KMS-11 (cell line): ENCODE measurements around the gene CHIT1.
A peak's percentile ranks its signal among the peaks of the same experiment; 100 is the strongest.

Experiments used
- H2AFZ ChIP-seq: fragments of 200-600 bp; sonication (generic); 2 replicates; pipeline ENCODE4 v1.6.1; 2016; ENCODE audit warnings: antibody characterized with exemption, mixed run types, low read depth
- H3K27ac ChIP-seq: fragments of 200-600 bp; sonication (generic); 2 replicates; pipeline ENCODE4 v1.6.1; 2016; ENCODE audit warnings: mild to moderate bottlenecking, mixed run types
- H3K27me3 ChIP-seq: fragments of 200-600 bp; sonication (generic); 2 replicates; pipeline ENCODE4 v1.6.1; 2017; ENCODE audit warnings: mild to moderate bottlenecking, low read depth, mixed run types, moderate library complexity; ENCODE audit not compliant: insufficient read depth
- H3K36me3 ChIP-seq: fragments of 200-600 bp; sonication (generic); 2 replicates; pipeline ENCODE4 v1.6.1; 2017; ENCODE audit warnings: mild to moderate bottlenecking, mixed run types; ENCODE audit not compliant: insufficient read depth
- H3K4me1 ChIP-seq: fragments of 200-600 bp; sonication (generic); 2 replicates; pipeline ENCODE4 v1.6.1; 2016; ENCODE audit warnings: mild to moderate bottlenecking, low read depth, mixed run types; ENCODE audit not compliant: poor library complexity, severe bottlenecking
- H3K4me2 ChIP-seq: fragments of 200-600 bp; sonication (generic); 2 replicates; pipeline ENCODE4 v1.7.0; 2016; ENCODE audit warnings: mild to moderate bottlenecking, mixed run types
- H3K4me3 ChIP-seq: fragments of 200-600 bp; sonication (generic); IDR thresholded peaks from 2 replicates; pipeline ENCODE4 v1.6.1; 2017; ENCODE audit warnings: low read depth, low read length, mixed read lengths; ENCODE audit not compliant: insufficient read depth
- H3K79me2 ChIP-seq: fragments of 200-600 bp; sonication (generic); 2 replicates; pipeline ENCODE4 v1.6.1; 2016; ENCODE audit warnings: low read depth, mixed run types; ENCODE audit not compliant: insufficient read depth
- H3K9ac ChIP-seq: fragments of 200-600 bp; sonication (generic); 2 replicates; pipeline ENCODE4 v1.6.1; 2016; ENCODE audit warnings: mild to moderate bottlenecking, mixed run types
- H4K20me1 ChIP-seq: fragments of 200-600 bp; sonication (generic); 2 replicates; pipeline ENCODE4 v1.6.1; 2016; ENCODE audit warnings: mild to moderate bottlenecking, mixed run types; ENCODE audit not compliant: insufficient read depth
- CTCF ChIP-seq: fragments of 200-600 bp; sonication (generic); conservative IDR thresholded peaks from 2 replicates; pipeline ENCODE4 v1.6.1; 2017; ENCODE audit warnings: low read depth, mild to moderate bottlenecking, antibody characterized with exemption, low read length, moderate library complexity, mixed read lengths

CHIT1 gene

DNA sequence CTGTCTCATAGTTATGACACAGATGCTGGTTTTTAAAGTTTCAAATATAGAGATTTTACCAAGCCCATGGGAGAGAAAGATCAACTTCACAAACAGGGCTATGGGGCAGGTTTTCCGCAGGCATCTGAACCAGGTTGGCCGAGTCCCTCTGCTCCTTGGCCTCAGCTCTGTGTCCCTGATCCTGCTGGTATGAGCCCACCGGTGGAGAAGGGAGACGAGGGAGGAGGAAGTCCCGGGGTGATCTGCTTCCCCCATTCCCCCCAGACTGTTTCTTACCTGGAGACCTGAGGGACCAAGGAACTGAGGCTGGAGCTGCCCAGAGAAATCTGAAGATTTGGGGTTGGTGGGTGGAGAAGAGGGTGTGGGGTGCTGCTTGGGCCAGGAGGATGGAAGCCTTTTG, 46.9 kb upstream of the CHIT1 start:
- Histone ChIP-seq H3K4me1 (peaks cover 81% of the 10 kb centered on the region), H3K9ac (no peak overlapping the region), H3K4me2 (no peak overlapping the region)

GRCh38 chr1:203275656-203276272, 46.3 kb upstream of the CHIT1 start:
- H3K4me3 ChIP-seq, result no peak overlapping the region
- peak overlapping the region; percentile 97; the same call in 1 of the 2 replicates for H3K4me2 ChIP-seq
- H3K27ac ChIP-seq, result peak overlapping the region; percentile 95; the same call in 1 of the 2 replicates
- H3K79me2 ChIP-seq, result peaks cover 10% of the 10 kb centered on the region; the same call in 1 of the 2 replicates
- no peak overlapping the region for H3K9ac ChIP-seq
- no peak for TF ChIP-seq CTCF
- no peaks in the 10 kb centered on the region for H3K27me3 ChIP-seq
- H3K4me1 ChIP-seq, result peaks cover 82% of the 10 kb centered on the region
- H2AFZ ChIP-seq, result no peak overlapping the region
- no peaks in the 10 kb centered on the region for H4K20me1 ChIP-seq
- H3K36me3 ChIP-seq, result no peaks in the 10 kb centered on the region

More for the DNA sequence above, 46.9 kb upstream of the CHIT1 start:
- Histone ChIP-seq H3K79me2 (peaks cover 10% of the 10 kb centered on the region; the same call in 1 of the 2 replicates), H4K20me1 (no peaks in the 10 kb centered on the region), H3K4me3 (no peak overlapping the region), H3K36me3 (no peaks in the 10 kb centered on the region), H2AFZ (no peak overlapping the region), H3K27me3 (no peaks in the 10 kb centered on the region), H3K27ac (no peak overlapping the region)
- TF ChIP-seq CTCF, result no peak

DNA sequence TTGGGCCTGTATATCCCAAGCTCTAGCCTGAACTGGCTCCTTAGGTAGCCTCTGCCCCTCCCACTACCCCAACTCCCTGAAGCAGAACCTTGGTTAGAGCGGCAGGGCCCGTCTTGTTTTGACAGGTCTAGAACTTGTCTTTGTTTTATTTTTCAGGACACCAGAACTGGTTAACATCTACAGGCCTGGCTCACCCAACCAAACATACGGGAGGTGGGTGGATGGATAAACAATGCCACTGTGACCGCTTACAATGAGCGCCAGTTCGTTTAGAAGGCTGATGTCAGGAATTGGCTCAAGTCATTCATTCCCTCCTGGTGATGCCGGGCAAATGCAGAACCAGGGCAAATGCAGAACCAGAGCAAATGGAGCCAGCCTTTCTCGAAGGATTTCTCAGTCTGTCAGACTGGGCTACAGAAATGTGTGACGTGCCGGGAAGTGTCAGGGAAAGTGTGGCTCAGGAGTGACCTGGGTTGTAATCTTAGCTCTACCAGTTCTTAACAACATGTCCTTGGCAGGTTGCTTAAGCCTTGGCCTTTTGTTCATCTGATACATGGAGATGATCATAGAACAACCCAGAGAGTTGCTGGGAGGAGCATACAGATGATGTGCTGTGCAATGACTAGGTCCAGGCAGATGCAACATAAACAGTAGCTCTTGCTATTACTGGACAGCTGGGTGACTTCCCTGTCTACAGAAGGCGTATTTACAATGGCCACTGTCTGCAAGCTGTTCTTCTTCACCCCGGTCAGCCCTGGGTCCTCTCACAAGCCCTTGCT, 45.3 kb upstream of the CHIT1 start:
- H3K27ac ChIP-seq, result peak overlapping the region; percentile 95
- peak overlapping the region; percentile 51 for H2AFZ ChIP-seq
- no peak overlapping the region for H3K4me3 ChIP-seq
- peaks cover 10% of the 10 kb centered on the region; the same call in 1 of the 2 replicates for H3K79me2 ChIP-seq
- no peaks in the 10 kb centered on the region for H3K27me3 ChIP-seq
- no peaks in the 10 kb centered on the region for H3K36me3 ChIP-seq
- peaks cover 91% of the 10 kb centered on the region for H3K4me1 ChIP-seq
- 0 out of 2 replicates have a peak, but pooled peaks have one; percentile 10 for TF ChIP-seq CTCF
- peak overlapping the region; percentile 97 for H3K4me2 ChIP-seq
- no peaks in the 10 kb centered on the region for H4K20me1 ChIP-seq
- H3K9ac ChIP-seq, result peak overlapping the region; percentile 90

- Histone ChIP-seq H3K4me1 (peaks cover 95% of the 10 kb centered on the region), H4K20me1 (no peaks in the 10 kb centered on the region), H3K36me3 (no peaks in the 10 kb centered on the region), H3K4me2 (peak overlapping the region; percentile 97), H3K27me3 (no peaks in the 10 kb centered on the region), H3K4me3 (peak overlapping the region; percentile 96), H2AFZ (peak overlapping the region; percentile 51), H3K27ac (peak overlapping the region; percentile 95), H3K79me2 (peaks cover 10% of the 10 kb centered on the region; the same call in 1 of the 2 replicates), H3K9ac (peak overlapping the region; percentile 90)
- TF ChIP-seq CTCF, result no peak
These were observed 44.6 kb upstream of the CHIT1 start for GRCh38 chr1:203273869-203274602.
